GM23338 (cell line): ENCODE measurements around the gene TRAM2.

Experiments
- CREB1 ChIP-seq: fragments of 250-450 bp; sonication (Bioruptor Pico); IDR thresholded peaks from 2 replicates; pipeline ENCODE4 v1.5.0; 2020; ENCODE audit warnings: low read depth, mild to moderate bottlenecking, moderate library complexity
- EZH2 ChIP-seq: fragments of 200-600 bp; sonication (generic); IDR thresholded peaks from one replicate; pipeline ENCODE4 v1.8.0; 2017; ENCODE audit warnings: antibody characterized with exemption, mild to moderate bottlenecking, low read depth; ENCODE audit not compliant: unreplicated experiment
- EZH2phosphoT487 ChIP-seq: fragments of 200-600 bp; sonication (generic); IDR thresholded peaks from one replicate; pipeline ENCODE4 v1.8.1; 2018; ENCODE audit warnings: antibody characterized with exemption; ENCODE audit not compliant: unreplicated experiment
- POLR2AphosphoS5 ChIP-seq: IDR thresholded peaks from 2 replicates; pipeline ENCODE4 v1.6.1; 2016; ENCODE audit warnings: antibody characterized with exemption, low read depth
- ZNF114 ChIP-seq: fragments of 250-450 bp; sonication (Bioruptor Pico); IDR thresholded peaks from 2 replicates; pipeline ENCODE4 v1.5.0; 2020; ENCODE audit warnings: mild to moderate bottlenecking, moderate library complexity
- ZNF331 ChIP-seq: fragments of 250-450 bp; sonication (Bioruptor Pico); IDR thresholded peaks from 2 replicates; pipeline ENCODE4 v1.5.0; 2020; ENCODE audit warnings: low read depth, mild to moderate bottlenecking, moderate library complexity
- TF ChIP-seq, protein P1 (sequence below), 2 experiments: fragments of 200-600 bp in 1 of 2; sonication (generic) in 1 of 2; conservative IDR thresholded peaks; 2 replicates each; pipeline versions ENCODE4 v1.5.1 to v1.6.1; 2016 to 2017; ENCODE audit warnings: antibody characterized with exemption in 2 of 2, low read depth in 2 of 2, mild to moderate bottlenecking in 2 of 2, moderate library complexity in 1 of 2
- TF ChIP-seq, protein P2 (sequence below): IDR thresholded peaks from one replicate; pipeline ENCODE4 v1.6.1; 2018; ENCODE audit warnings: antibody characterized with exemption; ENCODE audit not compliant: unreplicated experiment

GRCh38 chr6:52503323-52503747, 73.5 kb downstream of the TRAM2 start:
- TF ChIP-seq, protein P1, sequence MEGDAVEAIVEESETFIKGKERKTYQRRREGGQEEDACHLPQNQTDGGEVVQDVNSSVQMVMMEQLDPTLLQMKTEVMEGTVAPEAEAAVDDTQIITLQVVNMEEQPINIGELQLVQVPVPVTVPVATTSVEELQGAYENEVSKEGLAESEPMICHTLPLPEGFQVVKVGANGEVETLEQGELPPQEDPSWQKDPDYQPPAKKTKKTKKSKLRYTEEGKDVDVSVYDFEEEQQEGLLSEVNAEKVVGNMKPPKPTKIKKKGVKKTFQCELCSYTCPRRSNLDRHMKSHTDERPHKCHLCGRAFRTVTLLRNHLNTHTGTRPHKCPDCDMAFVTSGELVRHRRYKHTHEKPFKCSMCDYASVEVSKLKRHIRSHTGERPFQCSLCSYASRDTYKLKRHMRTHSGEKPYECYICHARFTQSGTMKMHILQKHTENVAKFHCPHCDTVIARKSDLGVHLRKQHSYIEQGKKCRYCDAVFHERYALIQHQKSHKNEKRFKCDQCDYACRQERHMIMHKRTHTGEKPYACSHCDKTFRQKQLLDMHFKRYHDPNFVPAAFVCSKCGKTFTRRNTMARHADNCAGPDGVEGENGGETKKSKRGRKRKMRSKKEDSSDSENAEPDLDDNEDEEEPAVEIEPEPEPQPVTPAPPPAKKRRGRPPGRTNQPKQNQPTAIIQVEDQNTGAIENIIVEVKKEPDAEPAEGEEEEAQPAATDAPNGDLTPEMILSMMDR (conservative IDR thresholded peaks at IDR 0.05; ENCODE audit: low read depth in 2 of 2) = peak; percentile 38 to 57; a peak in 3 of 4 replicates
- no peak for TF ChIP-seq CREB1 (CRISPR knock-in tag)
- TF ChIP-seq, protein P2, sequence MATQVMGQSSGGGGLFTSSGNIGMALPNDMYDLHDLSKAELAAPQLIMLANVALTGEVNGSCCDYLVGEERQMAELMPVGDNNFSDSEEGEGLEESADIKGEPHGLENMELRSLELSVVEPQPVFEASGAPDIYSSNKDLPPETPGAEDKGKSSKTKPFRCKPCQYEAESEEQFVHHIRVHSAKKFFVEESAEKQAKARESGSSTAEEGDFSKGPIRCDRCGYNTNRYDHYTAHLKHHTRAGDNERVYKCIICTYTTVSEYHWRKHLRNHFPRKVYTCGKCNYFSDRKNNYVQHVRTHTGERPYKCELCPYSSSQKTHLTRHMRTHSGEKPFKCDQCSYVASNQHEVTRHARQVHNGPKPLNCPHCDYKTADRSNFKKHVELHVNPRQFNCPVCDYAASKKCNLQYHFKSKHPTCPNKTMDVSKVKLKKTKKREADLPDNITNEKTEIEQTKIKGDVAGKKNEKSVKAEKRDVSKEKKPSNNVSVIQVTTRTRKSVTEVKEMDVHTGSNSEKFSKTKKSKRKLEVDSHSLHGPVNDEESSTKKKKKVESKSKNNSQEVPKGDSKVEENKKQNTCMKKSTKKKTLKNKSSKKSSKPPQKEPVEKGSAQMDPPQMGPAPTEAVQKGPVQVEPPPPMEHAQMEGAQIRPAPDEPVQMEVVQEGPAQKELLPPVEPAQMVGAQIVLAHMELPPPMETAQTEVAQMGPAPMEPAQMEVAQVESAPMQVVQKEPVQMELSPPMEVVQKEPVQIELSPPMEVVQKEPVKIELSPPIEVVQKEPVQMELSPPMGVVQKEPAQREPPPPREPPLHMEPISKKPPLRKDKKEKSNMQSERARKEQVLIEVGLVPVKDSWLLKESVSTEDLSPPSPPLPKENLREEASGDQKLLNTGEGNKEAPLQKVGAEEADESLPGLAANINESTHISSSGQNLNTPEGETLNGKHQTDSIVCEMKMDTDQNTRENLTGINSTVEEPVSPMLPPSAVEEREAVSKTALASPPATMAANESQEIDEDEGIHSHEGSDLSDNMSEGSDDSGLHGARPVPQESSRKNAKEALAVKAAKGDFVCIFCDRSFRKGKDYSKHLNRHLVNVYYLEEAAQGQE = no peak
- no peak for TF ChIP-seq ZNF331 (CRISPR knock-in tag)
- no peak for TF ChIP-seq EZH2
- TF ChIP-seq EZH2phosphoT487 = no peak
- TF ChIP-seq POLR2AphosphoS5 = no peak
- no peak for TF ChIP-seq ZNF114 (CRISPR knock-in tag)
